ENCODE data around the gene SFXN5.

SFXN5 gene

GRCh38 chr2:72917138-72917876 lies 154.2 kb downstream of the SFXN5 start, which contains the start of gene EMX1:
EMX1 (plus strand) TSS chr2:72917519; CDS start chr2:72917853, 334 bp downstream.
- H3K36me3 ChIP-seq (ENCODE audit: insufficient read depth), result no peaks in the 10 kb centered on the region
- H3K4me2 ChIP-seq, result peak within 1 kb of the TSS; percentile 99
- H3K27ac ChIP-seq, result no peak within 1 kb of the TSS
- H3K27me3 ChIP-seq (ENCODE audit: insufficient read depth, low read depth), result peaks cover 92% of the 10 kb centered on the region
- H3K79me2 ChIP-seq (ENCODE audit: insufficient read depth, low read depth), result no peaks in the 10 kb centered on the region
- TF ChIP-seq CTCF (conservative IDR thresholded peaks at IDR 0.05; ENCODE audit: low read depth, low read length), result no peak
- H2AFZ ChIP-seq (ENCODE audit: low read depth), result peak within 1 kb of the TSS; percentile 99
- no peaks in the 10 kb centered on the region for H4K20me1 ChIP-seq (ENCODE audit: insufficient read depth)
- peaks cover 29% of the 10 kb centered on the region for H3K4me1 ChIP-seq (ENCODE audit: low read depth, poor library complexity, severe bottlenecking)
- peak within 1 kb of the TSS; percentile 95 for H3K4me3 ChIP-seq (IDR thresholded peaks at IDR 0.05; ENCODE audit: insufficient read depth, low read depth, low read length)
- peak within 1 kb of the TSS; percentile 26; the same call in 1 of the 2 replicates for H3K9ac ChIP-seq

GRCh38 chr2:72916743-72917137 lies 154.8 kb downstream of the SFXN5 start:
- H3K27ac ChIP-seq, result no peak overlapping the region
- H3K9ac ChIP-seq, result peak overlapping the region; percentile 26; the same call in 1 of the 2 replicates
- no peaks in the 10 kb centered on the region for H3K79me2 ChIP-seq (ENCODE audit: insufficient read depth, low read depth)
- TF ChIP-seq CTCF (conservative IDR thresholded peaks at IDR 0.05; ENCODE audit: low read depth, low read length), result no peak
- H3K4me1 ChIP-seq (ENCODE audit: low read depth, poor library complexity, severe bottlenecking), result peaks cover 29% of the 10 kb centered on the region
- H2AFZ ChIP-seq (ENCODE audit: low read depth), result peak overlapping the region; percentile 99
- H3K36me3 ChIP-seq (ENCODE audit: insufficient read depth), result no peaks in the 10 kb centered on the region
- H4K20me1 ChIP-seq (ENCODE audit: insufficient read depth), result no peaks in the 10 kb centered on the region
- no peak overlapping the region for H3K4me3 ChIP-seq (IDR thresholded peaks at IDR 0.05; ENCODE audit: insufficient read depth, low read depth, low read length)
- H3K4me2 ChIP-seq, result peak overlapping the region; percentile 99
- peaks cover 91% of the 10 kb centered on the region for H3K27me3 ChIP-seq (ENCODE audit: insufficient read depth, low read depth)

GRCh38 chr2:72915907-72916742 lies 155.4 kb downstream of the SFXN5 start:
- H3K4me3 ChIP-seq (IDR thresholded peaks at IDR 0.05; ENCODE audit: insufficient read depth, low read depth, low read length), result peak overlapping the region; percentile 95
- H3K36me3 ChIP-seq (ENCODE audit: insufficient read depth), result no peaks in the 10 kb centered on the region
- H3K4me2 ChIP-seq, result peak overlapping the region; percentile 99
- no peak overlapping the region for H3K27ac ChIP-seq
- no peaks in the 10 kb centered on the region for H4K20me1 ChIP-seq (ENCODE audit: insufficient read depth)
- H3K9ac ChIP-seq, result peak overlapping the region; percentile 15; the same call in 1 of the 2 replicates
- no peak for TF ChIP-seq CTCF (conservative IDR thresholded peaks at IDR 0.05; ENCODE audit: low read depth, low read length)
- no peaks in the 10 kb centered on the region for H3K79me2 ChIP-seq (ENCODE audit: insufficient read depth, low read depth)
- H3K4me1 ChIP-seq (ENCODE audit: low read depth, poor library complexity, severe bottlenecking), result peaks cover 29% of the 10 kb centered on the region
- H3K27me3 ChIP-seq (ENCODE audit: insufficient read depth, low read depth), result peaks cover 85% of the 10 kb centered on the region
- peak overlapping the region; percentile 99 for H2AFZ ChIP-seq (ENCODE audit: low read depth)

GRCh38 chr2:72915320-72915906 lies 156.1 kb downstream of the SFXN5 start:
- no peaks in the 10 kb centered on the region for H3K36me3 ChIP-seq (ENCODE audit: insufficient read depth)
- H3K4me2 ChIP-seq, result peak overlapping the region; percentile 99
- no peak for TF ChIP-seq CTCF (conservative IDR thresholded peaks at IDR 0.05; ENCODE audit: low read depth, low read length)
- no peak overlapping the region for H3K9ac ChIP-seq
- H3K4me3 ChIP-seq (IDR thresholded peaks at IDR 0.05; ENCODE audit: insufficient read depth, low read depth, low read length), result peak overlapping the region; percentile 80
- H3K27ac ChIP-seq, result no peak overlapping the region
- peak overlapping the region; percentile 99 for H2AFZ ChIP-seq (ENCODE audit: low read depth)
- no peaks in the 10 kb centered on the region for H3K79me2 ChIP-seq (ENCODE audit: insufficient read depth, low read depth)
- H3K27me3 ChIP-seq (ENCODE audit: insufficient read depth, low read depth), result peaks cover 77% of the 10 kb centered on the region
- H4K20me1 ChIP-seq (ENCODE audit: insufficient read depth), result no peaks in the 10 kb centered on the region
- H3K4me1 ChIP-seq (ENCODE audit: low read depth, poor library complexity, severe bottlenecking), result peaks cover 29% of the 10 kb centered on the region

All from KMS-11 (cell line).